K562 (cell line): ENCODE results near the gene ETNK2. TPM values are rescaled to one million over a fixed set of nuclear protein-coding genes. Genes with fewer than 3 reads are reported as not detected.

Experiments
- ARID4B ChIP-seq: sonication (generic); formaldehyde crosslinking; IDR thresholded peaks from 2 replicates; pipeline ENCODE4 v1.8.0; 2022; ENCODE audit warnings: mild to moderate bottlenecking, missing genetic modification reagents
- CBX5 ChIP-seq: IDR thresholded peaks from 2 replicates; pipeline ENCODE4 v1.6.1; 2014; ENCODE audit warnings: low read depth, borderline replicate concordance
- CREM ChIP-seq: IDR thresholded peaks from 2 replicates; pipeline ENCODE4 v1.6.1; 2014; ENCODE audit warnings: antibody characterized with exemption, low read depth
- DMBX1 ChIP-seq: fragments of 250-450 bp; sonication (Bioruptor Pico); IDR thresholded peaks from 2 replicates; pipeline ENCODE4 v1.8.0; 2022; ENCODE audit warnings: inconsistent platforms, mild to moderate bottlenecking, moderate library complexity, borderline replicate concordance
- EZH2 ChIP-seq: IDR thresholded peaks from 2 replicates; pipeline ENCODE4 v1.6.1; 2012; ENCODE audit warnings: low read depth, mild to moderate bottlenecking, inconsistent platforms, low read length, borderline replicate concordance
- GTF2A2 ChIP-seq: IDR thresholded peaks from 2 replicates; pipeline ENCODE4 v1.6.1; 2016; ENCODE audit warnings: mild to moderate bottlenecking, missing genetic modification characterization, missing compliant biosample characterization
- HLTF ChIP-seq: fragments of 450-650 bp; IDR thresholded peaks from 2 replicates; pipeline ENCODE4 v1.6.1; 2016
- HMBOX1 ChIP-seq: sonication (generic); IDR thresholded peaks from 2 replicates; pipeline ENCODE4 v1.6.1; 2016
- ILK ChIP-seq: fragments of 450-650 bp; IDR thresholded peaks from 2 replicates; pipeline ENCODE4 v1.6.1; 2016; ENCODE audit warnings: missing genetic modification characterization, low read depth, mild to moderate bottlenecking, missing compliant biosample characterization, moderate library complexity, borderline replicate concordance
- JUND ChIP-seq, 2 experiments: IDR thresholded peaks; 2 replicates in 1 of 2; 3 replicates in 1 of 2; pipeline ENCODE4 v1.6.1; 2011; ENCODE audit warnings: borderline replicate concordance in 2 of 2, low read depth in 2 of 2, low read length in 2 of 2, improper control_type of control experiment in 1 of 2, missing biosample characterization in 1 of 2, missing genetic modification characterization in 1 of 2, missing genetic modification reagents in 1 of 2
- MEF2A ChIP-seq: IDR thresholded peaks from 2 replicates; pipeline ENCODE4 v1.6.1; 2011; ENCODE audit warnings: low read depth, mild to moderate bottlenecking, low read length, moderate library complexity; ENCODE audit not compliant: control insufficient read depth
- MTA2 ChIP-seq: fragments of 450-650 bp; IDR thresholded peaks from 2 replicates; pipeline ENCODE4 v1.6.1; 2016; ENCODE audit warnings: low read depth
- NCOA2 ChIP-seq, 2 experiments: fragments of 450-650 bp; IDR thresholded peaks; 2 replicates each; pipeline ENCODE4 v1.6.1; 2018; ENCODE audit warnings: mild to moderate bottlenecking in 2 of 2, moderate library complexity in 1 of 2; ENCODE audit not compliant: partially characterized antibody in 2 of 2
- RCOR1 ChIP-seq, 2 experiments: IDR thresholded peaks; 2 replicates each; pipeline ENCODE4 v1.6.1; 2012; ENCODE audit warnings: low read depth in 2 of 2, low read length in 2 of 2, borderline replicate concordance in 1 of 2, improper control_type of control experiment in 1 of 2
- SMC3 ChIP-seq: conservative IDR thresholded peaks from 2 replicates; pipeline ENCODE4 v1.6.1; 2011; ENCODE audit warnings: low read depth, low read length, improper control_type of control experiment; ENCODE audit not compliant: insufficient read depth
- SNIP1 ChIP-seq: fragments of 450-650 bp; IDR thresholded peaks from 2 replicates; pipeline ENCODE4 v1.7.1; 2017; ENCODE audit warnings: low read depth, mild to moderate bottlenecking
- SPI1 ChIP-seq: IDR thresholded peaks from 2 replicates; pipeline ENCODE4 v1.6.1; 2011; ENCODE audit warnings: low read depth, low read length, control low read depth, borderline replicate concordance
- STAT5B ChIP-seq: fragments of 250-450 bp; sonication (Bioruptor Pico); IDR thresholded peaks from 2 replicates; pipeline ENCODE4 v1.8.0; 2021; ENCODE audit warnings: mild to moderate bottlenecking, inconsistent platforms
- TARDBP ChIP-seq: fragments of 450-650 bp; IDR thresholded peaks from 2 replicates; pipeline ENCODE4 v1.6.1; 2016
- TBP ChIP-seq: optimal IDR thresholded peaks from 2 replicates; pipeline ENCODE3; 2011; ENCODE audit warnings: low read depth, low read length, improper control_type of control experiment
- TEAD2 ChIP-seq: fragments of 450-650 bp; IDR thresholded peaks from 2 replicates; pipeline ENCODE4 v1.6.1; 2016; ENCODE audit warnings: missing genetic modification characterization, control low read depth, missing compliant biosample characterization
- TRIM24 ChIP-seq, 2 experiments: fragments of 450-650 bp; IDR thresholded peaks; 2 replicates each; pipeline ENCODE4 v1.6.1; 2016
- ZC3H4 ChIP-seq: sonication (generic); formaldehyde crosslinking; IDR thresholded peaks from 2 replicates; pipeline ENCODE4 v1.9.0; 2021; ENCODE audit warnings: missing genetic modification reagents, borderline replicate concordance
- ZNF644 ChIP-seq: fragments of 200-800 bp; sonication (Bioruptor generic); IDR thresholded peaks from 2 replicates; pipeline ENCODE4 v1.6.1; 2016; ENCODE audit warnings: low read depth, missing genetic modification characterization, missing compliant biosample characterization
- polyA plus RNA-seq, 8 experiments: library from polyadenylated mRNA; depleted of rRNA in 4 of 8; stranded (reverse) in 5 of 8; unstranded in 3 of 8; fragments of >200 nt; fragmentation: Nextera tagmentation in 2 of 8; fragmentation: Illumina TruSeq in 1 of 8; extraction: Ambion mirVana in 2 of 8; extraction: Trizol in 1 of 8; gene quantifications; 2 replicates each; pipeline versions ENCODE4 v1.2.1 to v1.2.3, GENCODE V29; 2011 to 2014; ENCODE audit warnings: inconsistent platforms in 1 of 8, missing spikeins in 1 of 8
- total RNA-seq, 7 experiments: library from RNA; depleted of rRNA in 6 of 7; stranded (reverse); fragments of >200 nt in 6 of 7; fragmentation: Illumina TruSeq in 2 of 7; extraction: Trizol in 2 of 7; gene quantifications; 2 replicates each; pipeline versions ENCODE4 v1.2.1 to v1.2.3, GENCODE V29; 2011 to 2021; ENCODE audit warnings: low replicate concordance in 1 of 7

Gene ETNK2
- total and polyA plus RNA-seq, 9 of the 15 experiments (the other 6 are each of a cell fraction or from before 2014, with no cell fraction given) = 0.03 to 0.38 (median 0.13) TPM; not detected in 4

GRCh38 chr1:204177133-204177532 is 25.3 kb upstream of the ETNK2 start (continued):
- peak; percentile 53; the same call in 1 of the 2 replicates for TF ChIP-seq ZNF644
- peak; percentile 60 to 91; a peak in 2 of 4 replicates for TF ChIP-seq RCOR1 (IDR thresholded peaks at IDR 0.05; ENCODE audit: borderline replicate concordance in 1 of 2, low read depth in 2 of 2, low read length in 2 of 2)
- TF ChIP-seq DMBX1 (CRISPR knock-in tag) = peak; percentile 28; the same call in 1 of the 2 replicates
- no peak for TF ChIP-seq STAT5B
- peak; percentile 76 for TF ChIP-seq HMBOX1
- TF ChIP-seq MTA2 = peak; percentile 58
- no peak for TF ChIP-seq GTF2A2 (tag)
- no peak for TF ChIP-seq NCOA2 (IDR thresholded peaks at IDR 0.05; ENCODE audit: partially characterized antibody in 2 of 2)
- no peak for TF ChIP-seq TEAD2 (tag)
- 0 out of 2 replicates have a peak, but pooled peaks have one; percentile 34 for TF ChIP-seq TARDBP
- peak; percentile 76 to 87 for TF ChIP-seq TRIM24 (IDR thresholded peaks at IDR 0.05)
- no peak for TF ChIP-seq ZC3H4 (CRISPR knock-in tag)
- TF ChIP-seq SMC3 = no peak
- peak; percentile 58; the same call in 1 of the 2 replicates for TF ChIP-seq HLTF
- no peak for TF ChIP-seq ILK (tag)
- TF ChIP-seq MEF2A = no peak
- no peak for TF ChIP-seq ARID4B
- TF ChIP-seq SNIP1 = no peak
- peak; percentile 95 for TF ChIP-seq CREM
- TF ChIP-seq JUND (IDR thresholded peaks at IDR 0.05; ENCODE audit: borderline replicate concordance, low read depth, low read length) = peak; percentile 90
- TF ChIP-seq JUND (tag; IDR thresholded peaks at IDR 0.05; ENCODE audit: borderline replicate concordance, low read depth, low read length) = peak; percentile 96
- TF ChIP-seq SPI1 = peak; percentile 84; the same call in 1 of the 2 replicates
- no peak for TF ChIP-seq CBX5
- no peak for TF ChIP-seq EZH2
- no peak for TF ChIP-seq TBP
